Lower leg skin (tissue), 4 donors: Measurements from ENCODE around the gene FOXO6. TPM values are rescaled to one million over a fixed set of nuclear protein-coding genes. Genes with fewer than 3 reads are reported as not detected.

Source experiments
- DNase-seq, 2 donors: peaks; one replicate each; pipeline ENCODE4 v3.0.0-alpha.2; 2019; ENCODE audit warnings: low spot score in 2 of 2
- H3K4me3 ChIP-seq: fragments of 200-600 bp; sonication (generic); 2 replicates; pipeline ENCODE4 v1.5.1; 2017; ENCODE audit warnings: mild to moderate bottlenecking, low read depth; ENCODE audit not compliant: poor library complexity, severe bottlenecking
- CTCF ChIP-seq, 3 donors: fragments of 450-650 bp; IDR thresholded peaks; one replicate each; pipeline ENCODE4 v1.5.1; 2016; ENCODE audit warnings: antibody characterized with exemption in 3 of 3, mild to moderate bottlenecking in 3 of 3, moderate library complexity in 2 of 3
- POLR2A ChIP-seq, 2 donors: fragments of 450-650 bp; IDR thresholded peaks; one replicate each; pipeline ENCODE4 v1.6.1; 2016 to 2017; ENCODE audit warnings: antibody characterized with exemption in 2 of 2, mild to moderate bottlenecking in 1 of 2, moderate library complexity in 1 of 2
- WGBS, 2 donors: methylation state at CpG; one replicate each; pipeline ENCODE4 v1.1.5; 2018; 5-methylcytosine and 5-hydroxymethylcytosine counted together
- intact Hi-C: fragments of 100-400 bp; cut with DNase I; formaldehyde crosslinking; loops from one replicate; pipeline ENCODE4 v1.15.0; 2023; ENCODE audit warnings: low total_unique reads
- total RNA-seq, 4 donors: library from RNA; depleted of rRNA; stranded (reverse); fragments of >200 nt; gene quantifications; one replicate each; pipeline ENCODE4 v1.1.0, GENCODE V29; 2016

FOXO6 gene
- total RNA-seq, 4 donors from 2014 or later: 0.15 to 3.5 (median 1.5) TPM

GRCh38 chr1:41369531-41369930 is 8.3 kb downstream of the FOXO6 start:
- DNase-seq: no peak
- intact Hi-C loops: no loop called here
- no peak for TF ChIP-seq POLR2A (IDR thresholded peaks at IDR 0.05)
- no peak for TF ChIP-seq CTCF (IDR thresholded peaks at IDR 0.05)
- 87 to 90% methylated on average over 2 of the region's 2 CpGs for WGBS, 2 donors
- H3K4me3 ChIP-seq: no peak overlapping the region

- TF ChIP-seq CTCF (IDR thresholded peaks at IDR 0.05) (no peak), POLR2A (IDR thresholded peaks at IDR 0.05) (no peak)
- WGBS, 2 donors: 74 to 88% methylated on average over 4 of the region's 4 CpGs
- no peak overlapping the region for H3K4me3 ChIP-seq
- DNase-seq: no peak
- intact Hi-C loops: no loop called here
Measured at GRCh38 chr1:41370225-41370624, 9.0 kb downstream of the FOXO6 start.

DNA sequence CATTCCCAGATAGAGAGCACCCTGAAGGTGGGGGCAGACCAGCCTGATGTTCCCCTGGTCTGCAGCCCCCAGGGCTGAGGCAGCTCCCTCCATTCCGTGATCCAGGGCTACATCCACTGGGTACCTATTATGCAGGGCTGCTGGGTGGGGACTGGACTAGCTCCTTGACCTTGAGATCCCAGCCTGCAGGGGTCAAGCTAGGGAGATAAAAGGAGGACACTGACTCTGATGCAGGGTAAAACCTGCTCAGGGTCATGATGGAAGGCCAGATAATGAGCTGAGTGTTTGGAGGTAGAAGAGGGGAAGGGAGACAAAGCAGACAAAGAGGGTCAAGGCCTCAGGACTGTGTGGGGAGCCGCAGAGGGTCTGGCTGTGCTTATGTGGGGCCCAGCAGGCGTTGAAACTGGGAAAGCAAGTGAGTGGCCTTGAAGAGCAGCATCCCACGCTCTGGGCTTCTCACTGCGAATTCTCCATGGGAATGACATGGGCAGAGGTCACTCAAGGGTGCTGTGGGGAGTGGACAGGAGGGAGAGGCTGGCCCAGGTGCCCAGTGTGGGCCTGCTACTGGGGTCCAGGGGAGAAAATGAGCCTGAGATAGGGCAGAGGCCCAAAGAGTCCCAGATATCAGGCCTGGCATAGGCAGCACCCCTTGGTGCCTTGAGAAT is 9.7 kb downstream of the FOXO6 start:
- 87 to 93% methylated on average over 4 to 5 of the region's 5 CpGs for WGBS, 2 donors
- no peak for DNase-seq
- TF ChIP-seq CTCF (IDR thresholded peaks at IDR 0.05) (no peak), POLR2A (IDR thresholded peaks at IDR 0.05) (no peak)
- intact Hi-C loops: no loop called here
- H3K4me3 ChIP-seq: no peak overlapping the region

DNA sequence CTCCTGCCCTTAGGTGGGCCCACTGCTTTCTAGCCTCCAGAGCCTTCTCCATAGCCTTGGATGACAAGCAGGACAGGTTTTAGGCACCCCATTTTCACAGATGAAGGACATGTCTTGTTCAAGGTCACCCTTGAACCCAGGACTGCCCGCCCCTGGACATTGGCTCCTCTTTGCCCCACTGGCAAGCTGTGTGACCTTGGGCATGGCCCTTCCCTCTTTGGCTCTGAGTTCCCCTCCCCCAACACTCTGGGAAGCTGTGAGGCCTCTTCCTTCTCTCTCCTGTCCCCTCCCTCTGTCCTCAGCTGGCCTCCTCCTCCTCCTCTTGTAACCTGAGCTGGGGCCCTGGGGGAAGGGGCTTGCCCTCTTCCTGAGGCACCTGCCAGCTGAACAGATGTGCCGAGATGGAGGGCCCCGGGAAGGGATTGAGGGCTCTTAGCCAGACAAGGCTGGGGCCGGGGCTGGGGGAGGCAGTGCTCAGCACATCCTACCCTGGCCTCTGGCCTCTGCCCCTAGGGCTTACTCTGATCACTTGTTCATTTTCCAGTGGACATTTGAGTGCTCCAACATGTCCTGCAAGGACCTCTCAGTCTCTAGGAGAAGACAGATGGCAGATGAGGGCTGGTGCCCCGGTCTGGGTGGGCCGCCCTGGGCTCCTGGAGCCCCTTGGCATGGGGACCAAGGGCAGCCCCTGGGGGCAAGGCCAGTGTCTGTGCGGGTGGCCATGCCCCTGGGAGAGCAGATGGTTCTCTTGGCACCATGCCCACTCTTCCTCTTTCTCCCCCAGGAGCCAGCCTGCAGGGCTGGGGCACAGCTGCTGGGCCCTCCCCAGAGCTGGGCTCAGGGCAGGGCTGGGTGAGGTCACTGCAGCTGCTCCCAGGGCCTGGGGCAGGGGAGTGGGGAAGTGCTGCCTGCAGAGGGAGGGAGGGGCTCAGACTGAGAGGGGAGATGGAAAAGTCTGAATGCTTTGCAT is 10.7 kb downstream of the FOXO6 start:
- WGBS, 2 donors: 28 to 36% methylated on average over 6 to 7 of the region's 7 CpGs
- H3K4me3 ChIP-seq: no peak overlapping the region
- DNase-seq: no peak
- TF ChIP-seq POLR2A (IDR thresholded peaks at IDR 0.05) (no peak), CTCF (IDR thresholded peaks at IDR 0.05) (no peak)
- intact Hi-C loops: no loop called here

DNA sequence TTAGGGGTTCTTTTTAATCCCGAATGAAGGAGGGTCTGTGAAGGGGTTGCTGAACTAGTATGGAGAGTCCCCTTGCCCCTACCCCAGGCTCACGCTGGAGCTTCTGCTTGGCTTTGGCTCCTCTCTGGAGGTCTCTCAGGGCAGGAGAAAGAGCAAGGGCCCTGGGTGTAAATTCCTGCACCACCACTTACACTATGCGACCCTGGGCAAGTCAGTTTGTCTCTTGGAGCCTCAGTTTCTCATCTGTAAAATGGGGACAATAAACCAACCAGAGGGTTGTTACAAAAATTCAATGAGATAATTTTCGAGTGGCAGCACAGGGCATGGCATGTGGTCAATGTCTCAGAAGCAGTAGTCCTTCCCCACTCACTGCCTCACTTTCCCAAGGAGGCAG is 11.4 kb downstream of the FOXO6 start:
- no peak for TF ChIP-seq CTCF (IDR thresholded peaks at IDR 0.05)
- TF ChIP-seq POLR2A (IDR thresholded peaks at IDR 0.05): no peak
- intact Hi-C loops: no loop called here
- 54 to 57% methylated on average over 4 of the region's 4 CpGs for WGBS, 2 donors
- H3K4me3 ChIP-seq: no peak overlapping the region
- no peak for DNase-seq
